Endothelial cell of umbilical vein (primary cell): ENCODE data around the gene MED15.

Source experiments
- JUN ChIP-seq: IDR thresholded peaks from 2 replicates; pipeline ENCODE4 v1.6.1; 2011; ENCODE audit warnings: borderline replicate concordance, low read depth; ENCODE audit not compliant: insufficient read length, insufficient read depth
- MAX ChIP-seq: IDR thresholded peaks from 2 replicates; pipeline ENCODE4 v1.6.1; 2011; ENCODE audit not compliant: insufficient read depth, insufficient read length
- POLR2A ChIP-seq: IDR thresholded peaks from 2 replicates; pipeline ENCODE4 v1.6.1; 2012; ENCODE audit warnings: low read depth, mild to moderate bottlenecking, control low read depth, low read length

DNA sequence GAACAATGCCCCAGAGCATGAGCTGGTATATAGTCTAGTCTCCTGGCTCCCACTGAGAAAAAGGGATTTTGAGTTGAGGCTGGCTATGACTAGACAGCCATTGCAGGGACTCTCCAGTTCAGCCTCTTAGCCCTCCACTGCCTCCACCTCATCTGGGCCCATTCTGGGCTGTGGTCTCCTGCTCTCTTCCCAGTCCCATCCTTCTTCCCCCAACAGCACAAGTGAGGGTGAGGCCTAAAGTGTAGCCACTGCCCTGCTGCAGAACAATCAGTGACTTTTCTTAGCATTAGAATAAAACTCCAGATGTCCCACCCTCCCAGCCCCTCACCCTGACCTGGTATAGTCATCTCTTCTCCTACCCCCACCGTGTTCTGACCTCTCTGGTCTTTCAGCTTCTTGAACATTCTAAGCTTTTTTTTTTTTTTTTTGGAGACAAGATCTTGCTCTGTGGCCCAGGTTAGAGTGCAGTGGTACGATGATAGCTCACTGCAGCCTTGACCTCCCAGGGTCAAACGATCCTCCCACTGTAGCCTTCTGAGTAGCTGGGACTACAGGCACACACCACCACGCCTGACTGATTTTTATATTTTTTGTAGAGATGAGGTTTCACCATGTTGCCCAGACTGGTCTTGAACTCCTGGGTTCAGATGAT is 4.3 kb downstream of the MED15 start:
- TF ChIP-seq POLR2A (no peak), MAX (no peak), JUN (no peak)
